HG02623 (cell line): ENCODE data around the gene C1RL.
"Not testable (repeated sequence)": the region's sequence is repeated elsewhere in the genome, so short reads cannot be mapped to it uniquely, and the experiment has no call there.

Experiments used
- ATAC-seq: cut with Tn5 transposase; IDR thresholded peaks from one replicate; pipeline ENCODE4 v1.9.1; 2021; ENCODE audit warnings: moderate library complexity; ENCODE audit not compliant: unreplicated experiment

The C1RL gene

GRCh38 chr12:7066596-7066995 is 42.4 kb downstream of the C1RL start:
- ATAC-seq = no peak

DNA sequence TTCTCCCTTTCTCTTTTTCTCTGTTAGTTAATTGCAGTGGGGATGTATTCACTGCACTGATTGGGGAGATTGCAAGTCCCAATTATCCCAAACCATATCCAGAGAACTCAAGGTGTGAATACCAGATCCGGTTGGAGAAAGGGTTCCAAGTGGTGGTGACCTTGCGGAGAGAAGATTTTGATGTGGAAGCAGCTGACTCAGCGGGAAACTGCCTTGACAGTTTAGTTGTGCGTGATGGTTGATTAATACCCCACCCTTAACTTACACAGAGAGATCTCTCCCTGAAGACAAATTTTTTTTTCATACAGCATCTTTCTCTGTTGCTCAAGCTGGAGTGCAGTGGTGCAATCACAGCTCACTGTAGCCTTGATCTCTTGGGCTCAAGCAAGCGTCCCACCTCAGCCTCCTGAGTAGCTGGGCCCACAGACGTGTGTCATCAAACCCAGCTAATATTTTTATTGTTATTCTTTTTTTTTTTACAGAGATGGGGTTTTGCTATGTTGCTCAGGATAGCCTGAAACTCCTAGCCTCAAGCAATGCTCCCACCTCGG is 43.9 kb downstream of the C1RL start:
- no peak for ATAC-seq

DNA sequence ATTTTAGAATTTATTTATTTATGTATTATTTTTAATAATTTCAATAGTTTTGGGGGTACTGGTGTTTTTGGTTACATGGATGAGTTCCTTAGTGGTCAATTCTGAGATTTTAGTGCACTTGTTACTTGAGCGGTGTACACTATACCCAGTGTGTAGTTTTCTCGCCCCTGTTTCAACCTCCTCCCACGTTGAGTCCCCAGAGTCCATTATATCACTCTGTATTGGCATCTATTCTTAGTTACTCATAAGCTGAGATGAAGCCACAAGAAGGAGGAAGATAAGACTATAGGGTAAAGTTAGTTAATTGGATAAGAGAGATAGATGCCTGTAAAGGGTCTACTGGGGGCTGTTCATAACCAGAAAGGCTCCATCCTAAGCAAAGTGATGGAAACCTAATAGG is 44.5 kb downstream of the C1RL start:
- ATAC-seq = no peak

DNA sequence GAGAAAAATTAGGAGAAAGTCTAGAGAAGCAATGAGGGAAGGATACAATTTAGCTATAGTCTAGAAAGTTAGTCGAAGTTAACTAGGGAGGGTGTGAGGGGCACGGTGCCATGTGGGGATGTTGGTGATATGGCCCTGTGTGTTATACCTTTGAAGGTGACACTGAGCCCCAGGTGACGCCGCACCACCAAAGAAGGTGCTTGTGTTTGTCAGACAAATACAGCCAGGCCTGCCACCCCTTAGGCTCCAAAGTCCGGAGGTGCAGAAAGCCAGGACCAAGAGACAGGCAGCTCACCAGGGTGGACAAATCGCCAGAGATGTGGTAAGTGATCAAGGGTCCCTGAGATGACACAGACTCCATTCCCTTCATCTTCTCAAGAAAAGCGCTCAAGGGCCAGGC is 47.4 kb downstream of the C1RL start:
- ATAC-seq = no peak

DNA sequence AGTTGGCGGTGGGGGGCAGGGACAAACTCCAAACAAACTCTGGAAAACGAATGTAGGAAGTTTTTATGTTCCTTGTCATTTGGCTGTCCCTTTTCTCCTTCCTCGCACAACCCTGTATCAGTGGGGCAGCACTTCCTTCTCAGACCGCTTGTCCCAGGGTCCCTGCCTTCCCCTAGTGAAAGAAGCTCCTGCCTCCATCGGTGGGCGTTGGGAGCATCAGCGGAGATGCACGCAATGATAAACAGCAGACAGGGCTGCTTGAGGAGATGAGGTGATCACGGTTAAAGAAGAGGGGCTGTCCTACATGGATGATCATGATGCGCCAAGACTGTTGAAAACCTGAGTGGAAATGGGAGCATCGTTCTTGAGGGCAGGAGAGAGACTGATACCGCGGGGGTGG is 47.9 kb downstream of the C1RL start:
- ATAC-seq = no peak

- ATAC-seq = no peak
Measured at GRCh38 chr12:7060353-7060954, 48.6 kb downstream of the C1RL start, which contains the start of gene C1S. Gene C1S, plus strand, starts transcription at chr12:7060718. Its CDS starts 1,195 bp downstream, at chr12:7061913.

DNA sequence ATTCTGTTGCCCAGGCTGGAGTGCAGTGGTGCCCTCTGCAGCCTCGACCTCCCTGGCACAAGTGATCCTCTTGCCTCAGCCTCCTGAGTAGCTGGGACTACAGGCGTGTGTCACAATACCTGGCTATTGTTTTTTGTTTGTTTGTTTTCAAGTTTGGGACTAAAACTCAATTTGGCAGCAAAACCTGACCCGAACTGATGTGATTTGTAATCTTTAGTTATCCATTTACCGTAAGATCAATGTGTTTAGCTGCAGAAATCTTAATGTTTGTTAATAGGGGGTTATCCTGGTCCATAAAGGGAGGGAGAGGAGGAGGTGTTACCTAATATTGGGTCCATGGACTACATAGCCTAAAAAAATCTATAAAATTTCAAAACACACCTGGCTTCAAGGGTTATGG is 49.2 kb downstream of the C1RL start:
- ATAC-seq = no peak

- ATAC-seq = no peak
Measured at GRCh38 chr12:7058850-7059395, 50.1 kb downstream of the C1RL start.

DNA sequence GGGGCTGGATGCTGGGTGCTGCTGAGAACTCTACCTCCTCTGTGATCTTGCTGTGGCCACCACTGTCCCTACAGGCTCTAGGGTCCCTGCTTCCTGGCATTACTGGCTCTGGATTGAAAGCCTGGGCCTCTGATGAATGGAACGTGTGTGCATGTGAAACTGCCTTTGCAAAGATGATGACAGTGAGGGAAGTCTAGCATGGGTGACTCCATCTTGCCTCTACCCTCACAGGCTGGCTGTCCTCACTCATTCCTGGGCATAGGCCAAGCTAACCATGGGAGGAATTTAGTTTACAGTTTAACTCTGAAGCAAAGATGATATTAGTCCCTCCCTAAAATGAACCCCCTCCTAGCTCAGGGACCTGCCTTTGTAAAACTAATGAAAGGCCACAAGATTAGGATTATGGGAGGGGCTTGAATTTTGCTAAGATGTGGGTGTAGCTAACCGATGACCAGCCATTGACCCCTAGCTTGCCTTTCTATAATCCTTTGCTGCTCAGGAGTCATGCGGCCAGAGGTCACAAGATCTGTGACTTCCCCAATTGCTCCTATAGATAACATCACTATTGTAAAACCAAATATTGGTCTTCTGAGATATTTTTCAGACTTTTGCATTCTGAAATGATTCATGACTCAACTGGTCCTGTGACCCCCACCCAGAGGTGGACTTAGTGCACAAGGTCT is 50.7 kb downstream of the C1RL start:
- no peak for ATAC-seq

GRCh38 chr12:7055736-7056135 is 53.3 kb downstream of the C1RL start:
- ATAC-seq = not testable (repeated sequence)

- no peak for ATAC-seq
Measured at GRCh38 chr12:7054925-7055324, 54.1 kb downstream of the C1RL start.

GRCh38 chr12:7049973-7050372 is 59.0 kb downstream of the C1RL start:
- ATAC-seq = not testable (repeated sequence)

- ATAC-seq = not testable (repeated sequence)
Measured at GRCh38 chr12:7049445-7049951, 59.5 kb downstream of the C1RL start.

- no peak for ATAC-seq
Measured at GRCh38 chr12:7047306-7047705, 61.7 kb downstream of the C1RL start.

GRCh38 chr12:7046383-7047105 is 62.5 kb downstream of the C1RL start:
- no peak for ATAC-seq

- no peak for ATAC-seq
Measured at GRCh38 chr12:7045913-7046312, 63.1 kb downstream of the C1RL start.
